Chondrocyte (in vitro differentiated cells): ENCODE measurements around the gene SLIT3. TPM values are rescaled to one million over a fixed set of nuclear protein-coding genes. Genes with fewer than 3 reads are reported as not detected.

Source experiments
- DNase-seq: peaks from one replicate; pipeline ENCODE4 v3.0.0; 2021; ENCODE audit warnings: mixed read lengths, low spot score
- H3K27ac Mint-ChIP-seq: one replicate; pipeline ENCODE4 v1.8.0; 2021; ENCODE audit warnings: mild to moderate bottlenecking, moderate library complexity, mixed read lengths; ENCODE audit not compliant: unreplicated experiment
- H3K27me3 Mint-ChIP-seq: 2 replicates; pipeline ENCODE4 v1.8.0; 2021; ENCODE audit warnings: low read depth, mixed read lengths
- H3K36me3 Mint-ChIP-seq: 2 replicates; pipeline ENCODE4 v1.8.0; 2021; ENCODE audit warnings: low read depth, mixed read lengths
- H3K4me1 Mint-ChIP-seq: 2 replicates; pipeline ENCODE4 v1.8.0; 2021; ENCODE audit warnings: low read depth, mild to moderate bottlenecking, mixed read lengths
- H3K4me3 Mint-ChIP-seq: one replicate; pipeline ENCODE4 v1.8.0; 2021; ENCODE audit warnings: mild to moderate bottlenecking, moderate library complexity, mixed read lengths; ENCODE audit not compliant: unreplicated experiment
- H3K9me3 Mint-ChIP-seq: 2 replicates; pipeline ENCODE4 v1.8.0; 2021; ENCODE audit warnings: low read depth, mixed read lengths
- CTCF ChIP-seq: fragments of 200-600 bp; sonication (generic); IDR thresholded peaks from 2 replicates; pipeline ENCODE4 v1.5.0; 2021; ENCODE audit warnings: antibody characterized with exemption, mild to moderate bottlenecking, moderate library complexity
- total RNA-seq: library from RNA; stranded (reverse); gene quantifications from 3 replicates; pipeline ENCODE4 v1.2.1, GENCODE V29; 2021

Gene SLIT3
- total RNA-seq, 1 donor from 2014 or later: 116 TPM

GRCh38 chr5:168881427-168882149 is 419.4 kb downstream of the SLIT3 start:
- H3K27me3 Mint-ChIP-seq: no peaks in the 10 kb centered on the region
- H3K4me1 Mint-ChIP-seq: peaks cover 29% of the 10 kb centered on the region
- no peak for DNase-seq
- H3K36me3 Mint-ChIP-seq: peaks cover 6% of the 10 kb centered on the region
- H3K9me3 Mint-ChIP-seq: no peaks in the 10 kb centered on the region
- H3K27ac Mint-ChIP-seq: peak overlapping the region; percentile 36
- no peak overlapping the region for H3K4me3 Mint-ChIP-seq
- TF ChIP-seq CTCF: peak; percentile 29

DNA sequence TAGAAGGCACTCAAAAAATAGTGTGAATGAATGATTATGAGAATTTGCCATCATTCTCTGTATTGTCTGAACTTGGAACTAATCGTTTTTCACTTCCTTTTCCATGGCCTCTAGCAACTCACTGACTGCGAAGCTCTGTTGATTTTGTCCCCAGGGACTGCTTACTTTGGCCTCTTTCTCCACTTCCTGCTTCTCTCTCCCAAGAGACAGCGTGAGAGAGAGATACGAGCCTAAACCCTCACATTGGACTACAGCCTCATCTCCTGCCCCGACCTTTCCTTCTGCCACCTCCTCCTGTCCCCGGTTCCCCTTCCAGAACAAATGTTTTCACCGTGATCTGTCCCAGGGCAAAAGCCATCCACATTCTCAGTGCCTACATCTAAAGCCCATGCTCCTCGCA is 421.0 kb downstream of the SLIT3 start:
- Mint-ChIP-seq H3K9me3 (no peaks in the 10 kb centered on the region), H3K27ac (peak overlapping the region; percentile 52), H3K4me1 (peaks cover 41% of the 10 kb centered on the region), H3K36me3 (peaks cover 6% of the 10 kb centered on the region), H3K27me3 (no peaks in the 10 kb centered on the region), H3K4me3 (peak overlapping the region; percentile 8)
- no peak for DNase-seq
- no peak for TF ChIP-seq CTCF

GRCh38 chr5:168879331-168879730 is 421.6 kb downstream of the SLIT3 start:
- Mint-ChIP-seq H3K36me3 (peaks cover 6% of the 10 kb centered on the region), H3K27me3 (no peaks in the 10 kb centered on the region), H3K9me3 (no peaks in the 10 kb centered on the region), H3K4me3 (no peak overlapping the region), H3K4me1 (peaks cover 44% of the 10 kb centered on the region), H3K27ac (no peak overlapping the region)
- no peak for TF ChIP-seq CTCF
- DNase-seq: no peak

DNA sequence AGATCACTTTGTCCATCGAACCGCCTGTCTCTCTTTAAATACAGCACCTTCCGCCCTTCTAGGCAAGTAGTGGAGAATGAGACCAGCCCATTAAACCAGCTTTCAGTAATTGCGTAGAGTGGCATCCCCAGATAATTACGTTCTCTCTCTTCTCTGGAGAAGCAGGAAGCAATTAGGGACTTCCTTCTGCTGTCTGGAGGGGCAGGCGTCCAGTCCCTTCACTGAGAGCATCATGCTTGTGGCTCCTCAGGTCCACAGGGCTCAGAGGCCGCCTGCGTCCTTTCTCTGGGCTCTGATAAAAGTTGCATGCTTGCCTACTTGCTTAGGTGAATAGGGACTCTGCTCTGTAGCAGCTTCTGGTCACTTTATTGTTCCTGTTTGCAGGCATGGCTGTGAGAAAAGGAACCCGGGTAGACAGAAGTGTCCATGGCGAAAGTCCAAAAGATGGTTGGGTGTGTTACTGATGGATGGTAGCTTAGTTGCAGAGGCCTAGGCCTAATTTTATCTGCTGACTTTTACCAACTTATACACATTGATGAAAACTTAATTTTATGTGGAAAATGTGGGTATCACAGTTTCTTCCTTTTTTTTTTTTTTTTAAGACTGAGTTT is 422.7 kb downstream of the SLIT3 start:
- Mint-ChIP-seq H3K4me3 (no peak overlapping the region), H3K27ac (no peak overlapping the region), H3K9me3 (no peaks in the 10 kb centered on the region), H3K27me3 (no peaks in the 10 kb centered on the region), H3K36me3 (peaks cover 6% of the 10 kb centered on the region), H3K4me1 (peaks cover 44% of the 10 kb centered on the region)
- no peak for DNase-seq
- TF ChIP-seq CTCF: no peak

- no peak for TF ChIP-seq CTCF
- peaks cover 5% of the 10 kb centered on the region for H3K36me3 Mint-ChIP-seq
- H3K4me3 Mint-ChIP-seq: no peak overlapping the region
- no peaks in the 10 kb centered on the region for H3K27me3 Mint-ChIP-seq
- no peaks in the 10 kb centered on the region for H3K9me3 Mint-ChIP-seq
- H3K27ac Mint-ChIP-seq: no peak overlapping the region
- H3K4me1 Mint-ChIP-seq: peaks cover 41% of the 10 kb centered on the region
- DNase-seq: no peak
Observed at GRCh38 chr5:168877132-168877892, 423.6 kb downstream of the SLIT3 start.
